K562 (cell line): ENCODE results near the gene CCDC87. TPM values are rescaled to one million over a fixed set of nuclear protein-coding genes. Genes with fewer than 3 reads are reported as not detected.
A peak's percentile ranks its signal among the peaks of the same experiment; 100 is the strongest.

Experiments used
- ARNT ChIP-seq, 2 experiments: fragments of 450-650 bp; IDR thresholded peaks; 2 replicates each; pipeline ENCODE4 v1.6.1; 2016; ENCODE audit warnings: mild to moderate bottlenecking in 1 of 2
- CHD1 ChIP-seq: fragments of 200-600 bp; sonication (generic); IDR thresholded peaks from one replicate; pipeline ENCODE4 v1.6.1; 2012; ENCODE audit warnings: mild to moderate bottlenecking, moderate library complexity, low read length, inconsistent platforms
- ELF2 ChIP-seq: fragments of 250-450 bp; sonication (Bioruptor Pico); IDR thresholded peaks from 2 replicates; pipeline ENCODE4 v1.5.0; 2021; ENCODE audit warnings: mild to moderate bottlenecking
- FOXA3 ChIP-seq, 2 experiments: fragments of 450-650 bp in 1 of 2; sonication (generic) in 1 of 2; formaldehyde crosslinking; IDR thresholded peaks in 1 of 2; conservative IDR thresholded peaks in 1 of 2; 2 replicates each; pipeline versions ENCODE4 v1.4.0 to v1.8.0; 2020 to 2022; ENCODE audit warnings: mild to moderate bottlenecking in 2 of 2, missing genetic modification reagents in 1 of 2
- HDAC1 ChIP-seq, 2 experiments: fragments of 450-650 bp; IDR thresholded peaks; 2 replicates each; pipeline ENCODE4 v1.6.1; 2016 to 2017; ENCODE audit warnings: inconsistent platforms in 1 of 2, mild to moderate bottlenecking in 1 of 2, moderate library complexity in 1 of 2
- HDGF ChIP-seq: fragments of 450-650 bp; IDR thresholded peaks from 2 replicates; pipeline ENCODE4 v1.6.1; 2016
- HEY1 ChIP-seq: fragments of 250-450 bp; sonication (Bioruptor Pico); IDR thresholded peaks from 2 replicates; pipeline ENCODE4 v1.5.0; 2020; ENCODE audit warnings: mild to moderate bottlenecking, moderate library complexity, borderline replicate concordance
- HINFP ChIP-seq: fragments of 450-650 bp; conservative IDR thresholded peaks from 2 replicates; pipeline ENCODE4 v1.6.1; 2016; ENCODE audit warnings: missing genetic modification characterization, low read depth, mild to moderate bottlenecking, control low read depth, missing compliant biosample characterization
- MEF2A ChIP-seq: IDR thresholded peaks from 2 replicates; pipeline ENCODE4 v1.6.1; 2011; ENCODE audit warnings: low read depth, mild to moderate bottlenecking, low read length, moderate library complexity; ENCODE audit not compliant: control insufficient read depth
- MEF2D ChIP-seq: conservative IDR thresholded peaks from 2 replicates; pipeline ENCODE4 v1.6.1; 2016; ENCODE audit warnings: low read depth, missing genetic modification characterization, missing compliant biosample characterization
- MTA2 ChIP-seq: fragments of 450-650 bp; IDR thresholded peaks from 2 replicates; pipeline ENCODE4 v1.6.1; 2016; ENCODE audit warnings: low read depth
- MTA3 ChIP-seq: fragments of 450-650 bp; formaldehyde crosslinking; IDR thresholded peaks from 2 replicates; pipeline ENCODE4 v1.6.1; 2017; ENCODE audit warnings: mild to moderate bottlenecking, borderline replicate concordance
- NFE2L1 ChIP-seq: fragments of 450-650 bp; IDR thresholded peaks from 2 replicates; pipeline ENCODE4 v1.6.1; 2016; ENCODE audit warnings: missing genetic modification characterization, low read depth, mild to moderate bottlenecking, missing compliant biosample characterization, moderate library complexity, borderline replicate concordance
- PHF8 ChIP-seq: fragments of 200-600 bp; sonication (generic); IDR thresholded peaks from 2 replicates; pipeline ENCODE4 v1.6.1; 2012; ENCODE audit warnings: mixed run types, mild to moderate bottlenecking, inconsistent platforms, low read length, moderate library complexity, borderline replicate concordance
- PPARD ChIP-seq: fragments of 250-450 bp; sonication (Bioruptor Pico); IDR thresholded peaks from 2 replicates; pipeline ENCODE4 v1.8.0; 2022; ENCODE audit warnings: inconsistent platforms, mild to moderate bottlenecking, moderate library complexity
- RAD21 ChIP-seq, 2 experiments: fragments of 250-450 bp in 1 of 2; fragments of 450-650 bp in 1 of 2; sonication (Bioruptor Pico) in 1 of 2; formaldehyde crosslinking in 1 of 2; IDR thresholded peaks in 1 of 2; conservative IDR thresholded peaks in 1 of 2; 2 replicates each; pipeline versions ENCODE4 v1.4.0 to v1.8.0; 2020 to 2022; ENCODE audit warnings: mild to moderate bottlenecking in 2 of 2, moderate library complexity in 1 of 2
- SFPQ ChIP-seq: fragments of 200-400 bp; formaldehyde crosslinking; IDR thresholded peaks from 2 replicates; pipeline ENCODE4 v1.6.1; 2017; ENCODE audit warnings: mild to moderate bottlenecking, low read depth, low read length, moderate library complexity
- SMAD2 ChIP-seq: fragments of 150-350 bp; IDR thresholded peaks from 2 replicates; pipeline ENCODE4 v1.6.1; 2014; ENCODE audit warnings: low read depth, mild to moderate bottlenecking, low read length
- TBP ChIP-seq: optimal IDR thresholded peaks from 2 replicates; pipeline ENCODE3; 2011; ENCODE audit warnings: low read depth, low read length, improper control_type of control experiment
- ZNF263 ChIP-seq: sonication (generic); formaldehyde crosslinking; IDR thresholded peaks from 2 replicates; pipeline ENCODE4 v1.8.0; 2022; ENCODE audit warnings: mild to moderate bottlenecking, missing genetic modification reagents, borderline replicate concordance
- ZNF695 ChIP-seq: fragments of 450-650 bp; formaldehyde crosslinking; IDR thresholded peaks from 2 replicates; pipeline ENCODE4 v1.4.0; 2020; ENCODE audit warnings: mild to moderate bottlenecking, moderate library complexity
- polyA plus RNA-seq, 8 experiments: library from polyadenylated mRNA; depleted of rRNA in 4 of 8; stranded (reverse) in 5 of 8; unstranded in 3 of 8; fragments of >200 nt; fragmentation: Nextera tagmentation in 2 of 8; fragmentation: Illumina TruSeq in 1 of 8; extraction: Ambion mirVana in 2 of 8; extraction: Trizol in 1 of 8; gene quantifications; 2 replicates each; pipeline versions ENCODE4 v1.2.1 to v1.2.3, GENCODE V29; 2011 to 2014; ENCODE audit warnings: inconsistent platforms in 1 of 8, missing spikeins in 1 of 8
- total RNA-seq, 7 experiments: library from RNA; depleted of rRNA in 6 of 7; stranded (reverse); fragments of >200 nt in 6 of 7; fragmentation: Illumina TruSeq in 2 of 7; extraction: Trizol in 2 of 7; gene quantifications; 2 replicates each; pipeline versions ENCODE4 v1.2.1 to v1.2.3, GENCODE V29; 2011 to 2021; ENCODE audit warnings: low replicate concordance in 1 of 7

CCDC87 gene
- total and polyA plus RNA-seq, 9 of the 15 experiments (the other 6 are each of a cell fraction or from before 2014, with no cell fraction given), result 0.03 to 0.44 (median 0.15) TPM; not detected in 1

GRCh38 chr11:66545701-66546367 lies 47.0 kb downstream of the CCDC87 start, which contains the start of gene ZDHHC24 (continued):
- no peak for TF ChIP-seq HINFP (tag)
- no peak for TF ChIP-seq HEY1 (CRISPR knock-in tag)
- no peak for TF ChIP-seq MEF2A
- no peak for TF ChIP-seq ARNT (IDR thresholded peaks at IDR 0.05)
- TF ChIP-seq MTA2, result no peak
- peak; percentile 46 for TF ChIP-seq TBP
- TF ChIP-seq ELF2 (CRISPR knock-in tag), result peak; percentile 97
- peak; percentile 32; the same call in 1 of the 2 replicates for TF ChIP-seq MTA3
- TF ChIP-seq PHF8, result peak; percentile 90; the same call in 1 of the 2 replicates
- no peak for TF ChIP-seq PPARD (CRISPR knock-in tag)
- no peak for TF ChIP-seq MEF2D
- peak; percentile 56 for TF ChIP-seq CHD1
- TF ChIP-seq SMAD2, result no peak
- no peak for TF ChIP-seq RAD21 (CRISPR knock-in tag; conservative IDR thresholded peaks at IDR 0.05 in 1 of 2, IDR thresholded peaks at IDR 0.05 in 1 of 2)
- peak; percentile 80 for TF ChIP-seq ZNF263
- TF ChIP-seq SFPQ, result no peak
- TF ChIP-seq FOXA3 (CRISPR knock-in tag; conservative IDR thresholded peaks at IDR 0.05 in 1 of 2, IDR thresholded peaks at IDR 0.05 in 1 of 2), result 0 out of 4 replicates have a peak, but pooled peaks of 1 of the 2 experiments have one; percentile 12
- TF ChIP-seq HDAC1 (IDR thresholded peaks at IDR 0.05), result peak in 1 of 2 experiments; percentile 67; a peak in 1 of 4 replicates
- no peak for TF ChIP-seq NFE2L1 (tag)
- TF ChIP-seq ZNF695 (CRISPR knock-in tag), result no peak
- TF ChIP-seq HDGF, result no peak
